ENCODE data around the gene IL1RN.

Gene IL1RN

DNA sequence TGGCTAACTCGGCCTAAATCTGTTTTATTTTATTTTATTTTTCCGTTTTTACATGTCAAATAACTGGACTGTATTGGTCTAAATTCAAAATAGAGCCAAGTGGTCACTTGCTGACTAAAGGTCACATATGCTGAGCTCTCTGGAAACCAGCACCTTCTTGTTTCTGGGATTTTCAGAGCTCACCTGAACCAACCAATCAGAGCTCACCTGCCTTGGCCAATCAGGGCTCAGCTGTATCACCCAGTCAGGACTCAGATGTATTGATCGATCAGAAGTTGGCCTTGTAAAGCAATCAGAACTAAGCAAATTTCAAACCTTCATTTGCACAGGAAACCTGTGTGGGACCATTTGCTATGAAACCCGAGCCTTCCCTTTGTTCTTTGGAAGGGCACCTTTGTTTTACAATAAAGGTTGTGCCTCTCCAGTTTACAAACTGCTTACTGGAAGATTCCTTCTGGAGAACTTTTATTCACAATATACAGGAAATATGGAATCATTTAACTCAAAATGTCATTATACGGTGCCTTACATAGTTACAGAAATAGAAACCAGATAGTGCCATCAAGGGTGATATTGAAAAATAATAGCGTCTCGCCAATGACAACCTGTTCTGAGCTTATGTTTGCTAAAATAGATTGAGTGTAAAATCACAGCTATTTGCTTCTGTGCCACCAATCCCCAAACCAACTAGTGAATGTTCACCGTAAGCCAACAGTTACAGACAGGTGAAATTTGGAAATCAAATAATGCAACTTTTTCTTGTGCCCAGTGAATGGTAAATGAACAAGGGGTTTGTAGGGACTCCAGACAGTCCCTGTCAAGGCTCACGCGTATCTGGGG lies 29.1 kb downstream of the IL1RN start:
- DNase-seq (ENCODE audit: low spot score): peak; percentile 8

DNA sequence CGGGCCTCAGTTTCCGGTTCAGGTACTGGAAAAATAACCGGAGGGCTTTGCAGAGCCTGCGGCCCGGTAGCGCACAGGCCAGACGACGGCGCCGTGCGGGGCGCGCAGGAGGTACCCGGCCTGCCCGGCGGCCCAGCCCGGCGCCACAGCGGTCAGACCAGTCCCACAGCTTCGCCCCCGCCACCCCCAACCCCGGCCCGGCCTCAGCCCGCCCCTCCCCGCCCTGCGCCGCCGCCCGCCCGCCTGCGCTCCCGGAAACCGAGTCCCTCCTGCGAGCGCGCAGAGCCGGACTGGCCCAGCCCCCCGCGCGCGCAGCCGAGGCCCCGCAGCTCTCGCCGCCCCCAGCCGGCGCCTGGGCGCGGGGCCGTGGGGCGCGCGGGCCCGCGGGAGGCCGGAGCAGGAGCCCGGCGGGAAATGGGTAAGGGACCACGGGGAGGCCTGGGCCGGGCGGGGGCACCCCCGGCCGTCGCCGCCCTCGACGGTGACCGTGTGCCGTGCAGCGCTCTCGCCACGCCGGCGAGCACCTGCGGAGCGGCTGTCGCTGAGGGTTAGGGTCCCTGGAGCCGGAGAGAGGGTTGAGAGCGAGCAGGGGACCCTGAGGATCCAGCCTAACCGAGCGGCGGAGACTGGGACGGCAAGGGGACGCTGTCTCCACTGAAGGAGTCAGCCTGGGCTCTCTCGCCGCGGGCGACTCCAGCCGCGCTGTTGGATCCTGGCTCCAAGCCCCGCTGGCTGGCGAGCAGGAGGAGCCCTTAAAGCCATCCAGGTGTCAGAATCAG lies 29.9 kb downstream of the IL1RN start:
- DNase-seq (ENCODE audit: low spot score): peak; percentile 61

DNA sequence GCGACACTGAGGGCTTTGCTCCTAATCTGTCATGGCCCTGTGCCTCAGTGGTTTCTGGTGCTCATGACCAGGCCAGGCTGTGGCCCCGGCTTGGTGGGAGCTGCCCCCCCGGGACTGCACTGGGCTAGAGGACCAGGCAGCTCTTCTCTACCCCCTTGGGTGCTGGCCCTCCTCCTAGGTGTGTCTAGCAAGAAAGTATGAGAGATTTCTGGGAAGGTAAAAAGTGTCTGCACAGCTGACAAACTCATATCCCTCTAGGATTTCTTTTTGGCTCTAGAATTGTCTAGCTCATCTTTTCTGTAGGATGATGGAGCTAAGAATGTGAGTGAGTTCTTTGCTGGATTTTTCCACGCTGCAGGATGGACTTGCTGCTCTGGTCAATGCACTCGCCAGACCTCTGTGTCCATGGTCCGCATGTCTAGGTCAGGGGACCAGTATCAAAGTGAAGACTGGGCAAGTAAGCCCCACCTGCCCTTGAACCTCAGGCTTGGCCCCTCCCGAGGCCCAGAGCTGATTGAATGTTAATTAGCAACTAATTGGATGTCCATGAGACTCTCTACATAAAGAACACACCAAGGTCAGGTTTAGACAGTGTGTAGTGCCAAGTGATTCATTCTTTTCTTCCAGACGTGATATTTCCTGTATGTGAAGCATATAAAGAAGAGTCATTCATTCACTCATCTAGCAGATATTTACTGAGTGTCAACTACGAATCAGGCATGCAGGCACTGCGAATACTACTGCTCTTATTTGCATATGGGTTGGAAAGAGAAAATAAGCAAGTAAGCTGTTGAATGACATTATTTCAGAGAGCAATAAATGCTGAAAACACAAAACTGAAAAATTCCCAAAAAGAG lies 30.7 kb downstream of the IL1RN start:
- peak; percentile 17 for DNase-seq (ENCODE audit: low spot score)

DNA sequence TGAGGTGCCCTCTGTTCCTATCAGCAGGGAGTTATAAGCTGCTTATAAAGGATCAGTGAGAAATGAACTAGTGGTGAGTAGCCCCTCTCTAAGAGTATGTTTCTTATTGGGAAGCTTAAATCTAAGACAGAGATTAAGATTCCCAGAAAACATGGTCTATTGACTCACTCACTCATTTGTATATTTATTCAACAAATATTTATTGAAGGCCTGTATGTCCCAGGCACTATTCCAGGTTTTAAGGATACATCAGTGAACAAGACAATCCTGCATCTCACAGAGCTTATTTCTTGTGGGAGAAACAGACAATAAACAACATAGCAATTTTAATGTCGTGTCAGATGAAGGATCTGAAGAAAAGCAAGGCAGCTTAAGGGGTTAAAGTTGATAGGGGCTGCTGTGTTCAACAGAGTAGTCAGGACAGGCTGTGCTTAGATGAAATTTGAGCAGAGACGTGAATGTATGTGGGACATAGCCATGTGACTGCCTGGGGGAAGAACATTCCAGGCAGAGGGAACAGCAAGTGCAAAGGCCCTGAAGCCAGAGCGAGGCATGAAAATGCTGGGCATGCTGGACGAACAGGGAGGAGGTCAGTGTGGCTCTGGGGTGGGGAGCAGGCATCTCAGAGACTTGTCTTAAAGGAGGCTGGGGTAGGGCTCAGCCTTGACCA lies 31.6 kb downstream of the IL1RN start:
- peak; percentile 25 for DNase-seq (ENCODE audit: low spot score)

DNA sequence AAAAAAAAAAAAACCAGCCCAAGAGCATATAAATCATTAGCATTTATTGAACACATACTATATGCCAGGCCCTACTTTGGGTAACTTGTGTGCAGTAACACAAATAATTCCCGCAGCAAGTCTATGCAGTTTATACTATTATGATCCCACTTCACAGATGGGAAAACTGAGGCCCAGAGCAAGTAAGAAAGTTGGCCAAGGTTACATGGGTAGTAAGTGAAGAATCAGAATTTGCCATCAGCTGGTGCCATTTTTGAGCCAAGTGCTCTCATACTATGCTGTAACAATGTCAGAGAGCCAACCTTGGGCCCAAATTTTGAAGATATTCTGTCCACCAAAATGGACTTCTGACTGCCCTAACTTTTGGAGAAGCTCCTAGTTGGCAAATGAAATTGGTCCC lies 32.9 kb downstream of the IL1RN start:
- no peak for DNase-seq (ENCODE audit: low spot score)

DNA sequence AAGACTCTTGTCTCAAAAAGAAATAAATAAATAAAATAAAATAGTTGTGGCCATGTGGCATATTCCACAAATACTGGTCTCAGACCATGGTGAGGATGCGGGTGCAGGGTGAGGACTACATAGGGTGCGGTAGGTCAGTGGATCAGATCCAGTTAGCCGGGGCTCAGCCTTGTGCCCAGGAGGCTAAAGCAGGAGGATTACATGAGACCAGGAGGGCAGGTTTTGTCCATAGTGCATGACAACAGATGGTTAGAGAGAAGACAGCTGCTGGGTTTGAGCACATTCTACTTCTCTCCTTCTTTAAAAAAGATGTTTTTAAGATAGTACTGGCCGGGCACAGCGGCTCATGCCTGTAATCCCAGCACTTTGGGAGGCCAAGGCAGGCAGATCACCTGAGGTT lies 33.6 kb downstream of the IL1RN start:
- DNase-seq (ENCODE audit: low spot score): no peak

DNA sequence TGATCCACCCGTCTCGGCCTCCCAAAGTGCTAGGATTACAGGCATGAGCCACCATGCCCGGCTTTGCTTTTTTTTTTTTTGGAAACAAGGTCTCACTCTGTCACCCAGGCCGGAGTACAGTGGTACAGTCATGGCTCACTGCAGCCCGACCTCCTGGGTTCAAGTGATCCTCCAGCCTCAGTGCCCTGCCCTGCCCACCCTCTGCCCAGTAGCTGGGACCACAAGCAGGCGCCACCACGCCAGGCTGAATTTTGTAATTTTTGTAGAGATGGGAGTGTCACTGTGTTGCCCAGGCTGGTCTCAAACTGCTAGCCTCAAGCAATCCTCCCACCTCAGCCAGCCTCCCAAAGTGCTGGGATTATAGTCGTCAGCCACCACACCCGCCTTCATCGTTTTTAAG lies 34.8 kb downstream of the IL1RN start:
- peak; percentile 38 for DNase-seq (ENCODE audit: low spot score)

DNA sequence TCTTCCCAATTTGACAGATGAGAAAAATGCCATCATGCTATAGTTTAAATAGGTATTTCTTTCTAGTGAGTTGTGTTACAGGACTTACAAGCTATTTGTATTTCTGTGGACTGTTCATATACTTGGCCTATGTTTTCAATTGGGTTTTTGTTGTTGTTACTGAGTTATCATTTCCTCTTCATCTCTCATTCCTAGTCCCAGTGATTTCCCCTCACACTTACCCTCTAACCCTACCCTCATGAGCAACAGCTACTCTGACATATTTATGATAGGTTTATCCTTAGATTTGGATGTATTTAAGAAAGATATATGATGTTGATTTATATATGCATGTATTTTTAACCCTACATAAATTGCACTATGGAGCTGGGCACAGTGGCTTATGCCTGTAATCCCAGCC lies 35.5 kb downstream of the IL1RN start:
- DNase-seq (ENCODE audit: low spot score): no peak

DNA sequence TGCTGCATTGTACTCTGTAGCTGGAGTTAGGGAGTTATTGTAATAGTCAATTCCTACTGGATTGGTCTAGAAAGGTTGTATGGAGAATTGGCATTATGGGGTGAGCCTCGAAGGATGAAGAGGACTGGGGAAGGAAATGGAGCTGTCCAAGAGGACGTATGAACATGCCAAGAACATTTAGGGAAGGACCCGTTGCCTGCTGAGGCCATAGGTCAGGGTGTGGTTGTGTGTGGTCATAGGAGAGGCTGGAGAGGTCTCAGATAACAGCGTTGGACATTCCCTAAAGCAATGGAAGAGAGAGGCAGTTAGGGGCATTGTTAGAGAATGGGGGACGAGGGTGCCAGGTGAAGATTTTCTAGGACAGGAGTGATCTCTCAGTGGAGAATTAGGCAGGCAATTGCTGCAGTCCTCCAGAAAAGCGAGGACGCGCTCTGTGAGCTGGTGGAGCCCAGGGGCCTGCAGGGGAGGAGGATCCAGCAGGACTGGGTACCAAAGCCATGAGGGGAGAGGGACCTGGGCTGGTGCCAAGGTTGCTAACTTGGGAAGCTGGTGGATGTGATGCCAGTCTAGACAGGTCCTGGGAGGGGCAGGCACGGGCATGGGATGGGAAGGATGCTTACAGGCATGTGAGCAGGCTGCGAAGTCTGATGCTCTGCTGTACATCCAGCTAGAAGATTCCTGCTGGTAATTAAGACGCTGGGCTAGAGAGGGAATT lies 37.0 kb downstream of the IL1RN start:
- DNase-seq (ENCODE audit: low spot score): no peak

DNA sequence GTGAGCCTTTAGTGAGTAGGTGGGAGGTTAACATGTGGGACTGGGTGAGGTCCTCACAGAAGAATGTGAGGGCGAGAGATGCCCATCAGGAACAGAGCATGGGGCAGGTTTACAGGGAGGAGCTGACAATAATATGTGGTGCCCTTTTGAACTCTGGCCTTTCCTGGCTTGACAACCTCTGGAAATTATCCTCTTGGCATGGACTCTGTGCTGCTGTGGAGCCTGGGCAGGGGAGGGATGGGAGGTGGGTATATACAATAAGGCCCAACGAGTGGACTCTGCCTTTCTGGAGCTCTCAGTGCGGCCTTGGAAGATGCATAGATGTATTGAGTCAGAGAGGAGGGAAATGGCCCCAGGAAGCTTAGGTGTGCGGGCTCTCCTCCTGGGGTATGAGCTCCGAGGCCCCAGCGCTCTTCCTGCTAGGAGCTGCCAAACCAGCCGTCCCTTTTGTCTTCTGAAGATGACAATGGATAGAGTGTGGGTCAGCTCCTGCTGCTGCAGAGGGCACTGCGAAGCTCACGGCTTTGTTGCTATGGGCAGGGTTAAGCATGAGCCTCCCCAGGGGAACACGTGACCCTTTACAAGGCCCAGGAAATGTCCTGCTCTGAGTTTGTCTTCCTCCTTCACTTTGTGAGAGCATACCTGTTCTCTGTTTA lies 37.7 kb downstream of the IL1RN start:
- DNase-seq (ENCODE audit: low spot score): no peak

DNA sequence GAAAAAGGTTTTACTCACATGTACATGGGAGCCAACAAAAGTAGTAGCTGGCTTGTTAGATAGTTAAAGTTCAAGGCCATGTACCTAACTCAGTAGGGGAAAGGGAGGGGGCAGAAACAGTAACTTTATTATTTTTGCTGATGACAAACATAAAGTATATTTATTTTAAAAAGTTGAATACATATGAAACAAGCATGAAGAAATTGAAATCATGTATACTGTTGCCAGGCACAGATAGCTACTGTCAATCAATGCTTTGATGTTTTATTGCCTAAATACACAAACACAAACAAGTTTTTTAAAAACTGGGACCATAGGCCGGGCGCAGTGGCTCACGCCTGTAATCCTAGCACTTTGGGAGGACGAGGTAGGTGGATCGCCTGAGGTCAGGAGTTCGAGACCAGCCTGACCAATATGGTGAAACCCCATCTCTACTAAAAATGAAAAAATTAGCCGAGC lies 38.8 kb downstream of the IL1RN start:
- no peak for DNase-seq (ENCODE audit: low spot score)

DNA sequence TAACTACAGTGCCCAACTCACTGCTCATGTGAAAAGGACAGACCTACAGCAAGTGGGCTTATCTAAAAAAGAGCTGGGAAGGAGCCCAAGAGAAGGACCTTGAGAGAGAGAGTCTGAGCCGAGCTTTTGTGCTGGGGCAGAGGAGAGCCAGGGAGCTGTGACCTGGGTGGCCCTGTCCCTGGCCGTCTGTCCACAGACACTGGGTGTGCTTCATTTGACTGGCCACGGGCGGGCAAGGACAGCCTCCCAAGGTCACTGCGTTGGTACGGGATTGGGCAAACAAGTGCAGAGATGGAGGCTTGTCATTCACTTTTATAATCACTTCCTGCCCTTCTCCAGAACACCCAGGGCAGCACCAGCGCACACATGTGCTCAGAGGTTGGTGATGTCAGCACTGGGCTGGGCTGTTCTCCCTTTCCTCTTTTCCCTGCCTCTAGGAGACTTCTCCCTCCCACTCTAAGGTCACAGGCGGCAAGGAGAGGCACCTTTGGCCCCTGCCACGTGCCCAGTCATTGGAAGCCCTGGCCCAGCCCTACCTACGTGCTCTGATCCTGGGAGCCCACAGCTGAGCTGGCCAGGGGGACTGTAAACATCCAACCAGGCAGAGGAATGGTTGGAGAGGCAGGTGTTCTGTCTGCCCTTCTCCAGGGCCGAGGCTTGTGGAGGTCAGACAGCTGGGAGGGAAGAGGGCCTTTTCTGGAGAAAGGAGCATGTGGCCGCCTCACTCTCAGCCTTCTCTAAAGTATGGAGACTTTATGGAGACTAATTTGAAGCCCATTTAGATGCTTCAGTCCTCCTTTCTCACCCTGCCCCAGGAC lies 39.9 kb downstream of the IL1RN start:
- DNase-seq (ENCODE audit: low spot score): no peak

DNA sequence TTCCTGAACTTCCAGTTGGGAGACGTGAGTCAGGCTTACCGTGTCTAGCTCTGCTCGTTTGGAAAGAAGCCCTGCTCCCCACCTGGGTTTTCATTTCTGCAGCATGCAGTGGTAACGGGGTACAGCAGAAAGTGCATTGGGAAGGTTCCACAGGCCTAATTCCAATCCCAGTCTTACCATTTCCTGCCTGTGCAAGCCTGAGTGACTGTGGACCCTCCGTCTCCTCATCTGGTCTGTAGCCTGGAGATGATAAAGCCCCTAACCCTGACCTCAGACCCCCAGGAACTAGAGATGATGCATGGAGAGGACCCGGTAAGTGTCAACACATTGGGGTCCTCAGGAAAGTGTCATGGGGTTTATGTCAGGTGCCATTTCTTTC lies 40.6 kb downstream of the IL1RN start:
- DNase-seq (ENCODE audit: low spot score): no peak

DNA sequence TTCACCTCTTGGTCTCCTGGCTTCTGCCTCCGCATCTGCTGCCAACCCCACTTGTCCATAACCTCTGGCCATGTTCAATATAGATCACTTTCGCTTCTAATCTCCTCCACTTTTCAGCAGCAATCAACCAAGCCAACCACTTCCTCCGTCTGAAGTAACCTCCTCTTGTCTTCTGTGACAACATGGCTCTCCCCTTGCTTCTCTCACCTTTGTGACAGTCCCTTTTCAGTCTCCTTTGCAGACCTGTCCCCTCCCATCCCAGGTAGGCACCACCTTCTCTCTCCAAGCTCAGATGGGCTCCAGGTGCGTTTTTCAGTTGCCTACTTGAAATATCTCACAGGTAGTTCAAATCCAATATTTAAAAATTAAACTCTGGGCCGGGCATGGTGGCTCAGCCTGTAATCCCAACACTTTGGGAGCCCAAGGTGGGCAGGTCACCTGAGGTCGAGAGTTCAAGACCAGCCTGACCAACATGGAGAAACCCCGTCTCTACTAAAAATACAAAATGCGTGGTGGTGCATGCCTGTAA lies 41.7 kb downstream of the IL1RN start:
- no peak for DNase-seq (ENCODE audit: low spot score)

DNA sequence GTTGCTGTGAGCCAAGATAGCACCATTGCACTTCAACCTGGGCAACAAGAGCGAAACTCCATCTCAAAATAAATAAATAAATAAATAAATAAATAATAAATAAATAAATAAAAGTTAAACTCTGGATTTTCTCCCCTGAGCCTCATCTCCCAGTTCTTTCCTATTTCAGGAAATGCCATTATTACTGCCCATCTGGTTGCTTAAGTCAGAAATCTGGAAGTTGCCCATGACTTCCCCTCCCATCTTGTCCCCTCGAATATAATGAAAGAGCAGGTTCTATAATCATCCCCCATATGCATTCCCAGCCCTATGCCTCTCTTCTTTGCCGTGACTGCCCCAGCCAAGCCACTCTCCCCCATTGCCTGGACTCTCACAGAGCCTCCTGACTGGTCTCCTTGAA lies 42.2 kb downstream of the IL1RN start:
- DNase-seq (ENCODE audit: low spot score): no peak

DNA sequence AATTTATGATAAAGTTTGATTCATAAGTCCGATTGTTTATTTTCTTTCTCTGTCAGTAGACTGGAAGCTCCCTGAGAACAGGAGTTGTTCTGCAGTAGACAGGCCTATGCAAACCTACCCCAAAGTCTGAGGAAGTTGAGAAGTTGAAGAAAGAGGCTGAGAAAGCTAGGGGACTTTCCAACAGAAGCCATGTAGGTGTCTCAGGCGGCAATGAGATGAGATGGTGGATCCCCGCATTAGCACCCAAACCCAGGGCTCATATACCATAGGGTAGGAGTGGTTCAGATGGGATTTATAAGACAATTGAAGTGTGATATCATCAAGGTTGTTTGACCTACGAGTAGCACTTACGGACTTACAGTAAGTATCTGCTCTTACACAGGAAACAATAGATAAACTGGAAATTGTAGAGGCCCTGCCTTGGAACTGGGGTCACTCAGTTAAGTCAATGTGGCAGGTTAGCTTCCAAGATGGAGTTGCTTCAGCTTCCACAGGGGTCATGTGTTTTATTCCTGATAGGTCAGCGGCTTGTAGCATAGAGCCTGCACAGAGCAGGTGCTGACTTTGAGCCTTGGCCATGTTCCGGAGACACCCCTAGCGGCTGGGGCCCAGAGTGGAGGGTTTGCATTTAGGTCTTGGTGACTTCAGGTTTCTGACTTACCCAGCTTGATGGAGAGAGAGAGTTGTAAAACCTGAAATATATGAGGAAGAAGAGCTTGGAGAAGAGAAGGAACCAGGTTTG lies 44.1 kb downstream of the IL1RN start:
- peak; percentile 34 for DNase-seq (ENCODE audit: low spot score)

DNA sequence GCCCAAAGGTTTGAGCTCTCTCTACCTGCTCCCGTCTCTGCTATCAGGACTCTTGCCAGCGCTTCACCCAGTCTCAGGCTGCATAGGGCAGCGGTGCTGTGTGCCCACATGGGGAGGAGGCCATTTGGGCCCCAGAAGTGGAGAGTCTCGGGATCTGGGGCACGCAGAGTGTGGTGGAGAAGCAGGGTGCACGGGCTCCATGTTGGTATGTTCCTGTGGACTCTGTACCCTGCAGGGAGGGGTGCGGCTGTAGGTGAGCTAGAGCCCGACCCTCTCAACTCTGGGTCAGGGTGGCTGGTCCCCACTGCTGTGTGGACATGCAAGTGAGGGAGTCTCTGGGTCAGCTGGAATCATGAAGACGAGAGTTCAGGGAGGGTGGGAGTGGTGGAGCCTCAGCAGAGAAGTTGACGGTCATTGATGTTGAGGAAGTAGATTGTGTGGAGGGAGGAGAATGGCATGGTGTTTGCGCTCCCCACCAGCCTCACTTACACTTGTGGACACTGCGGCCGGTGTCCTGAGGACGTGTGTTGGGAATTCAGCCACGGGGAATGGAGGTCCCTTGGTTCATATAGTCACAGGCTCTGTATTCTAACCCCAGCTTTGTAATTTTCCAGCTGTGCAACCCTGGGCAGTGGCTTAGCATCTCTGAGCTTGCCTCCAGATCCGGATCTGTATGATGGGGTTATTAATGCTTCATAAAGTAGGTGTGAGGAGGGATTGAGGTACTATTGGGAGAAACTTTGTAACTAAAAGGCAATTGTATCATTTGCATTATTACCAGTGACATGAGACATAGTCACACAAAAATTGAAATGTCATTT lies 45.5 kb downstream of the IL1RN start:
- peak; percentile 58 for DNase-seq (ENCODE audit: low spot score)
